ENCODE data around the gene MYL2.

Gene MYL2

GRCh38 chr12:110930348-110931314, 10.3 kb upstream of the MYL2 start:
- DNase-seq (ENCODE audit: extremely low read depth in 1 of 2, low read depth in 1 of 2): no peak

- no peak for DNase-seq (ENCODE audit: extremely low read depth in 1 of 2, low read depth in 1 of 2)
Observed at GRCh38 chr12:110929818-110930217, 9.4 kb upstream of the MYL2 start.

- DNase-seq (ENCODE audit: extremely low read depth in 1 of 2, low read depth in 1 of 2): no peak
Observed at GRCh38 chr12:110928700-110929099, 8.3 kb upstream of the MYL2 start.

- no peak for DNase-seq (ENCODE audit: extremely low read depth in 1 of 2, low read depth in 1 of 2)
Observed at GRCh38 chr12:110927546-110927945, 7.2 kb upstream of the MYL2 start.

- no peak for DNase-seq (ENCODE audit: extremely low read depth in 1 of 2, low read depth in 1 of 2)
Observed at GRCh38 chr12:110923692-110924334, 3.4 kb upstream of the MYL2 start.

GRCh38 chr12:110923192-110923591, 2.8 kb upstream of the MYL2 start:
- no peak for DNase-seq (ENCODE audit: extremely low read depth in 1 of 2, low read depth in 1 of 2)

- DNase-seq (ENCODE audit: extremely low read depth in 1 of 2, low read depth in 1 of 2): no peak
Observed at GRCh38 chr12:110922652-110923051, 2.3 kb upstream of the MYL2 start.

GRCh38 chr12:110921262-110921661, 883 bp upstream of the MYL2 start:
- no peak for DNase-seq (ENCODE audit: extremely low read depth in 1 of 2, low read depth in 1 of 2)

GRCh38 chr12:110919720-110920119, 659 bp downstream of the MYL2 start:
- DNase-seq (ENCODE audit: extremely low read depth in 1 of 2, low read depth in 1 of 2): no peak

GRCh38 chr12:110917961-110918360, 2.4 kb downstream of the MYL2 start:
- DNase-seq (ENCODE audit: extremely low read depth in 1 of 2, low read depth in 1 of 2): no peak

- no peak for DNase-seq (ENCODE audit: extremely low read depth in 1 of 2, low read depth in 1 of 2)
Observed at GRCh38 chr12:110917467-110917866, 2.9 kb downstream of the MYL2 start.

GRCh38 chr12:110916295-110916875, 4.0 kb downstream of the MYL2 start:
- no peak for DNase-seq (ENCODE audit: extremely low read depth in 1 of 2, low read depth in 1 of 2)

GRCh38 chr12:110913119-110914056, 7.0 kb downstream of the MYL2 start:
- DNase-seq (ENCODE audit: extremely low read depth in 1 of 2, low read depth in 1 of 2): no peak

GRCh38 chr12:110912263-110912662, 8.1 kb downstream of the MYL2 start:
- no peak for DNase-seq (ENCODE audit: extremely low read depth in 1 of 2, low read depth in 1 of 2)

- DNase-seq (ENCODE audit: extremely low read depth in 1 of 2, low read depth in 1 of 2): no peak
Observed at GRCh38 chr12:110908377-110909152, 11.8 kb downstream of the MYL2 start.

- DNase-seq (ENCODE audit: extremely low read depth in 1 of 2, low read depth in 1 of 2): no peak
Observed at GRCh38 chr12:110907583-110907982, 12.8 kb downstream of the MYL2 start.

- DNase-seq (ENCODE audit: extremely low read depth in 1 of 2, low read depth in 1 of 2): no peak
Observed at GRCh38 chr12:110906985-110907384, 13.4 kb downstream of the MYL2 start.

- no peak for DNase-seq (ENCODE audit: extremely low read depth in 1 of 2, low read depth in 1 of 2)
Observed at GRCh38 chr12:110906516-110906915, 13.9 kb downstream of the MYL2 start.

GRCh38 chr12:110906083-110906482, 14.3 kb downstream of the MYL2 start:
- DNase-seq (ENCODE audit: extremely low read depth in 1 of 2, low read depth in 1 of 2): no peak

- DNase-seq (ENCODE audit: extremely low read depth in 1 of 2, low read depth in 1 of 2): no peak
Observed at GRCh38 chr12:110903511-110903910, 16.9 kb downstream of the MYL2 start.
